ENCODE results near the gene ITSN2.

Gene ITSN2

GRCh38 chr2:24158131-24158530 is 202.2 kb downstream of the ITSN2 start (continued):
- TF ChIP-seq, protein P1, sequence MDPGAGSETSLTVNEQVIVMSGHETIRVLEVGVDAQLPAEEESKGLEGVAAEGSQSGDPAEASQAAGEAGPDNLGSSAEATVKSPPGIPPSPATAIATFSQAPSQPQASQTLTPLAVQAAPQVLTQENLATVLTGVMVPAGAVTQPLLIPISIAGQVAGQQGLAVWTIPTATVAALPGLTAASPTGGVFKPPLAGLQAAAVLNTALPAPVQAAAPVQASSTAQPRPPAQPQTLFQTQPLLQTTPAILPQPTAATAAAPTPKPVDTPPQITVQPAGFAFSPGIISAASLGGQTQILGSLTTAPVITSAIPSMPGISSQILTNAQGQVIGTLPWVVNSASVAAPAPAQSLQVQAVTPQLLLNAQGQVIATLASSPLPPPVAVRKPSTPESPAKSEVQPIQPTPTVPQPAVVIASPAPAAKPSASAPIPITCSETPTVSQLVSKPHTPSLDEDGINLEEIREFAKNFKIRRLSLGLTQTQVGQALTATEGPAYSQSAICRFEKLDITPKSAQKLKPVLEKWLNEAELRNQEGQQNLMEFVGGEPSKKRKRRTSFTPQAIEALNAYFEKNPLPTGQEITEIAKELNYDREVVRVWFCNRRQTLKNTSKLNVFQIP (CRISPR knock-in tag; IDR thresholded peaks at IDR 0.05; ENCODE audit: borderline replicate concordance, low read depth) = no peak
- TF ChIP-seq ZNF8 (CRISPR knock-in tag; IDR thresholded peaks at IDR 0.05) (no peak), GLIS3 (CRISPR knock-in tag; IDR thresholded peaks at IDR 0.05) (no peak)

GRCh38 chr2:24153478-24153877 is 206.9 kb downstream of the ITSN2 start:
- ATAC-seq = no peak
- TF ChIP-seq ZFP3 (CRISPR knock-in tag; IDR thresholded peaks at IDR 0.05) (no peak), ISL1 (CRISPR knock-in tag; IDR thresholded peaks at IDR 0.05) (no peak), ZC3H10 (CRISPR knock-in tag; IDR thresholded peaks at IDR 0.05) (no peak), CSDC2 (CRISPR knock-in tag; IDR thresholded peaks at IDR 0.05) (no peak), TCF4 (CRISPR knock-in tag; IDR thresholded peaks at IDR 0.05; ENCODE audit: borderline replicate concordance) (no peak), ZNF565 (CRISPR knock-in tag; conservative IDR thresholded peaks at IDR 0.05; ENCODE audit: low read depth) (no peak), GLIS3 (CRISPR knock-in tag; IDR thresholded peaks at IDR 0.05) (no peak), TSHZ2 (CRISPR knock-in tag; IDR thresholded peaks at IDR 0.05) (no peak), RARB (CRISPR knock-in tag; IDR thresholded peaks at IDR 0.05) (no peak)
- TF ChIP-seq, protein P2, sequence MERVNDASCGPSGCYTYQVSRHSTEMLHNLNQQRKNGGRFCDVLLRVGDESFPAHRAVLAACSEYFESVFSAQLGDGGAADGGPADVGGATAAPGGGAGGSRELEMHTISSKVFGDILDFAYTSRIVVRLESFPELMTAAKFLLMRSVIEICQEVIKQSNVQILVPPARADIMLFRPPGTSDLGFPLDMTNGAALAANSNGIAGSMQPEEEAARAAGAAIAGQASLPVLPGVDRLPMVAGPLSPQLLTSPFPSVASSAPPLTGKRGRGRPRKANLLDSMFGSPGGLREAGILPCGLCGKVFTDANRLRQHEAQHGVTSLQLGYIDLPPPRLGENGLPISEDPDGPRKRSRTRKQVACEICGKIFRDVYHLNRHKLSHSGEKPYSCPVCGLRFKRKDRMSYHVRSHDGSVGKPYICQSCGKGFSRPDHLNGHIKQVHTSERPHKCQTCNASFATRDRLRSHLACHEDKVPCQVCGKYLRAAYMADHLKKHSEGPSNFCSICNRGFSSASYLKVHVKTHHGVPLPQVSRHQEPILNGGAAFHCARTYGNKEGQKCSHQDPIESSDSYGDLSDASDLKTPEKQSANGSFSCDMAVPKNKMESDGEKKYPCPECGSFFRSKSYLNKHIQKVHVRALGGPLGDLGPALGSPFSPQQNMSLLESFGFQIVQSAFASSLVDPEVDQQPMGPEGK (CRISPR knock-in tag; IDR thresholded peaks at IDR 0.05; ENCODE audit: borderline replicate concordance) = no peak
- TF ChIP-seq, protein P3, sequence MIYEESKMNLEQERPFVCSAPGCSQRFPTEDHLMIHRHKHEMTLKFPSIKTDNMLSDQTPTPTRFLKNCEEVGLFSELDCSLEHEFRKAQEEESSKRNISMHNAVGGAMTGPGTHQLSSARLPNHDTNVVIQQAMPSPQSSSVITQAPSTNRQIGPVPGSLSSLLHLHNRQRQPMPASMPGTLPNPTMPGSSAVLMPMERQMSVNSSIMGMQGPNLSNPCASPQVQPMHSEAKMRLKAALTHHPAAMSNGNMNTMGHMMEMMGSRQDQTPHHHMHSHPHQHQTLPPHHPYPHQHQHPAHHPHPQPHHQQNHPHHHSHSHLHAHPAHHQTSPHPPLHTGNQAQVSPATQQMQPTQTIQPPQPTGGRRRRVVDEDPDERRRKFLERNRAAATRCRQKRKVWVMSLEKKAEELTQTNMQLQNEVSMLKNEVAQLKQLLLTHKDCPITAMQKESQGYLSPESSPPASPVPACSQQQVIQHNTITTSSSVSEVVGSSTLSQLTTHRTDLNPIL (CRISPR knock-in tag; IDR thresholded peaks at IDR 0.05; ENCODE audit: low read depth) = no peak
